SK-N-SH treated with all-trans-retinoic acid at 6 μM for 48 hours (cell line): ENCODE data around the gene CPA5.

ENCODE experiments used
- CREB5 ChIP-seq: fragments of 250-450 bp; sonication (Bioruptor Pico); IDR thresholded peaks from 2 replicates; pipeline ENCODE4 v1.5.1; 2020; ENCODE audit warnings: low read depth, mild to moderate bottlenecking, moderate library complexity
- ESRRG ChIP-seq: fragments of 250-450 bp; sonication (Bioruptor Pico); IDR thresholded peaks from 2 replicates; pipeline ENCODE4 v1.6.1; 2021; ENCODE audit warnings: mild to moderate bottlenecking
- ISL1 ChIP-seq: fragments of 250-450 bp; sonication (Bioruptor Pico); IDR thresholded peaks from 2 replicates; pipeline ENCODE4 v2.1.2; 2022; ENCODE audit warnings: mild to moderate bottlenecking, moderate library complexity
- OSR1 ChIP-seq: fragments of 250-450 bp; sonication (Bioruptor Pico); IDR thresholded peaks from 2 replicates; pipeline ENCODE4 v1.8.0; 2022; ENCODE audit warnings: moderate library complexity, mild to moderate bottlenecking, inconsistent platforms
- PPARA ChIP-seq: fragments of 250-450 bp; sonication (Bioruptor Pico); IDR thresholded peaks from 2 replicates; pipeline ENCODE4 v1.5.0; 2020; ENCODE audit warnings: mild to moderate bottlenecking, borderline replicate concordance

- TF ChIP-seq PPARA = no peak
- no peak for TF ChIP-seq OSR1 (CRISPR knock-in tag)
- no peak for TF ChIP-seq ISL1
- no peak for TF ChIP-seq ESRRG (CRISPR knock-in tag)
- TF ChIP-seq CREB5 (CRISPR knock-in tag) = no peak
Measured at GRCh38 chr7:130322615-130323014, 22.0 kb upstream of the CPA5 start.
